H1 (cell line): ENCODE results near the gene PREX1. TPM values are rescaled to one million over a fixed set of nuclear protein-coding genes. Genes with fewer than 3 reads are reported as not detected.
"Not testable (repeated sequence)": the region's sequence is repeated elsewhere in the genome, so short reads cannot be mapped to it uniquely, and the experiment has no call there.

Experiments used
- CTCF ChIA-PET: fragments of 300-600 bp; sonication (Branson Sonifier 250); formaldehyde crosslinking; loops from one replicate; lab custom pipeline; 2021; ENCODE audit not compliant: partially characterized antibody; lab: Charles Lee
- POLR2A ChIA-PET: fragments of 300-600 bp; sonication (Branson Sonifier 250); formaldehyde crosslinking; loops from one replicate; lab custom pipeline; 2021; ENCODE audit warnings: inconsistent platforms; ENCODE audit not compliant: partially characterized antibody; lab: Charles Lee
- DNase-seq, 2 experiments: peaks; one replicate each; pipeline versions ENCODE4 v3.0.0 to v3.0.0-alpha.2; 2010 to 2022; ENCODE audit warnings: low spot score in 2 of 2, low read depth in 1 of 2, mixed read lengths in 1 of 2
- FAIRE-seq: peaks from 2 replicates; lab custom pipeline; 2011; peaks lifted over from hg19 to GRCh38; lab: Jason Lieb, UNC
- H2AFZ ChIP-seq: 2 replicates; pipeline ENCODE4 v1.8.1; 2012; ENCODE audit warnings: low read length, inconsistent platforms
- H2AK5ac ChIP-seq: 2 replicates; pipeline ENCODE4 v1.6.1; 2013; ENCODE audit warnings: low read depth, low read length
- H2BK120ac ChIP-seq: replicated peaks from 2 replicates; pipeline ENCODE3; 2013; ENCODE audit warnings: low read depth, low read length, inconsistent platforms
- H2BK12ac ChIP-seq: 2 replicates; pipeline ENCODE4 v1.6.1; 2013; ENCODE audit warnings: low read depth, low read length
- H2BK15ac ChIP-seq: 2 replicates; pipeline ENCODE4 v1.6.1; 2013; ENCODE audit warnings: low read length
- H2BK20ac ChIP-seq: 2 replicates; pipeline ENCODE4 v1.6.1; 2013; ENCODE audit warnings: low read length
- H2BK5ac ChIP-seq: 2 replicates; pipeline ENCODE4 v1.6.1; 2013; ENCODE audit warnings: low read depth, low read length
- H3K14ac ChIP-seq: 2 replicates; pipeline ENCODE4 v1.6.1; 2013; ENCODE audit warnings: inconsistent platforms; ENCODE audit not compliant: insufficient read length
- H3K18ac ChIP-seq: 2 replicates; pipeline ENCODE4 v1.6.1; 2013; ENCODE audit warnings: low read length; ENCODE audit errors: extremely low read depth
- H3K23ac ChIP-seq: 2 replicates; pipeline ENCODE4 v1.6.1; 2013; ENCODE audit warnings: inconsistent platforms; ENCODE audit not compliant: insufficient read length
- H3K23me2 ChIP-seq: 2 replicates; pipeline ENCODE4 v1.6.1; 2013; ENCODE audit warnings: low read depth, low read length
- H3K27ac ChIP-seq: 2 replicates; pipeline ENCODE4 v1.6.1; 2011; ENCODE audit warnings: low read depth, low read length, inconsistent platforms
- H3K27me3 ChIP-seq, 4 experiments: replicated peaks in 1 of 4; 1 replicate in 1 of 4; 2 replicates in 3 of 4; pipeline versions ENCODE4 v1.6.1 to v1.8.1; 2011 to 2013; ENCODE audit warnings: low read length in 3 of 4, mild to moderate bottlenecking in 3 of 4, inconsistent platforms in 2 of 4, mixed read lengths in 2 of 4, moderate library complexity in 1 of 4; ENCODE audit not compliant: control insufficient read depth in 3 of 4, insufficient read depth in 3 of 4; ENCODE audit errors: extremely low read depth in 1 of 4
- H3K36me3 ChIP-seq, 4 experiments: 2 replicates each; pipeline versions ENCODE4 v1.6.1 to v1.8.1; 2011 to 2013; ENCODE audit warnings: mild to moderate bottlenecking in 4 of 4, low read length in 3 of 4, moderate library complexity in 2 of 4, control low read depth in 1 of 4, inconsistent platforms in 1 of 4; ENCODE audit not compliant: insufficient read depth in 4 of 4, control insufficient read depth in 2 of 4
- H3K4ac ChIP-seq: replicated peaks from 2 replicates; pipeline ENCODE3; 2013; ENCODE audit warnings: low read length, low read depth, mixed read lengths, inconsistent platforms; ENCODE audit not compliant: insufficient read length
- H3K4me1 ChIP-seq, 4 experiments: replicated peaks in 1 of 4; 1 replicate in 1 of 4; 2 replicates in 3 of 4; pipeline versions ENCODE4 v1.6.1 to v1.8.1; 2011 to 2013; ENCODE audit warnings: low read length in 3 of 4, inconsistent platforms in 2 of 4, mixed read lengths in 1 of 4; ENCODE audit not compliant: insufficient read depth in 4 of 4, control insufficient read depth in 3 of 4
- H3K4me2 ChIP-seq, 2 experiments: 2 replicates each; pipeline versions ENCODE4 v1.6.1 to v1.8.1; 2011 to 2013; ENCODE audit warnings: low read depth in 2 of 2, low read length in 2 of 2, control low read depth in 1 of 2, inconsistent platforms in 1 of 2, mild to moderate bottlenecking in 1 of 2; ENCODE audit not compliant: insufficient read depth in 1 of 2
- H3K4me3 ChIP-seq, 4 experiments: fragments of 200-600, 300-600 bp in 1 of 4; sonication (generic), shearing (Covaris generic), sonication (Bioruptor Twin) in 1 of 4; 2 replicates each; pipeline versions ENCODE4 v1.5.1 to v1.8.1; 2011 to 2016; ENCODE audit warnings: low read length in 4 of 4, low read depth in 3 of 4, control low read depth in 2 of 4, inconsistent platforms in 2 of 4, mild to moderate bottlenecking in 2 of 4, mixed read lengths in 1 of 4, moderate library complexity in 1 of 4; ENCODE audit not compliant: insufficient read depth in 2 of 4; ENCODE audit errors: extremely low read depth in 1 of 4
- H3K56ac ChIP-seq: replicated peaks from 2 replicates; pipeline ENCODE3; 2013; ENCODE audit warnings: low read depth, mild to moderate bottlenecking, mixed read lengths, low read length, inconsistent platforms; ENCODE audit not compliant: insufficient read length
- H3K79me1 ChIP-seq: 2 replicates; pipeline ENCODE4 v1.6.1; 2013; ENCODE audit warnings: low read depth, low read length, control low read depth
- H3K79me2 ChIP-seq, 2 experiments: 2 replicates each; pipeline versions ENCODE4 v1.6.1 to v1.8.1; 2012 to 2013; ENCODE audit warnings: low read length in 2 of 2, mild to moderate bottlenecking in 2 of 2, inconsistent platforms in 1 of 2; ENCODE audit not compliant: insufficient read depth in 2 of 2, control insufficient read depth in 1 of 2
- H3K9ac ChIP-seq, 4 experiments: replicated peaks in 1 of 4; 1 replicate in 1 of 4; 2 replicates in 3 of 4; pipeline versions ENCODE4 v1.6.1 to v1.8.1; 2011 to 2013; ENCODE audit warnings: low read depth in 3 of 4, low read length in 3 of 4, control low read depth in 2 of 4, mild to moderate bottlenecking in 2 of 4, moderate library complexity in 2 of 4, inconsistent platforms in 1 of 4; ENCODE audit errors: extremely low read depth in 1 of 4
- H3K9me3 ChIP-seq, 2 experiments: 2 replicates each; pipeline versions ENCODE4 v1.6.1 to v1.8.1; 2012 to 2013; ENCODE audit warnings: mild to moderate bottlenecking in 2 of 2, moderate library complexity in 2 of 2, control low read depth in 1 of 2, inconsistent platforms in 1 of 2, low read depth in 1 of 2, low read length in 1 of 2, mixed read lengths in 1 of 2; ENCODE audit not compliant: insufficient read depth in 2 of 2
- H4K20me1 ChIP-seq, 2 experiments: replicated peaks in 1 of 2; 2 replicates each; pipeline versions ENCODE3 to v1.8.1; 2011 to 2013; ENCODE audit warnings: inconsistent platforms in 2 of 2, low read length in 2 of 2, mild to moderate bottlenecking in 1 of 2; ENCODE audit not compliant: insufficient read depth in 2 of 2, control insufficient read depth in 1 of 2
- H4K5ac ChIP-seq: 2 replicates; pipeline ENCODE4 v1.6.1; 2013; ENCODE audit warnings: low read length, low read depth, mixed read lengths, inconsistent platforms; ENCODE audit not compliant: insufficient read length
- H4K8ac ChIP-seq: 2 replicates; pipeline ENCODE4 v1.8.0; 2013; ENCODE audit warnings: mild to moderate bottlenecking, moderate library complexity, low read length, inconsistent platforms; ENCODE audit not compliant: insufficient read depth; ENCODE audit errors: extremely low read depth
- H4K91ac ChIP-seq: replicated peaks from 2 replicates; pipeline ENCODE3; 2013; ENCODE audit warnings: low read length, mixed read lengths, inconsistent platforms; ENCODE audit not compliant: insufficient read length
- polyA plus RNA-seq, 7 experiments: library from polyadenylated mRNA; depleted of rRNA in 3 of 7; stranded (reverse) in 5 of 7; unstranded in 2 of 7; fragments of >200 nt in 5 of 7; fragments of 200-250 nt in 2 of 7; gene quantifications; 1 replicate in 5 of 7; 2 replicates in 1 of 7; 4 replicates in 1 of 7; pipeline versions ENCODE4 v1.2.1 to v1.2.3, GENCODE V29; 2011 to 2013; ENCODE audit warnings: missing spikeins in 2 of 7, mixed read lengths in 2 of 7
- total RNA-seq: library from RNA; stranded (reverse); fragmentation: NEBNext Ultra II Directional; extraction: Animal tissue kit (Norgen Biotek cat#: 25700); gene quantifications from 2 replicates; pipeline ENCODE4 v1.2.1, GENCODE V29; 2021

Gene PREX1
- total and polyA plus RNA-seq, 2 of the 8 experiments (the other 6 are each of a cell fraction or from before 2014, with no cell fraction given) = 10.7 to 12.8 TPM

GRCh38 chr20:48869442-48869841 lies 41.6 kb upstream of the PREX1 start:
- H3K23ac ChIP-seq, H2BK12ac ChIP-seq, H4K91ac ChIP-seq, H3K9me3 ChIP-seq, H4K5ac ChIP-seq, H3K14ac ChIP-seq, H3K4ac ChIP-seq, H4K8ac ChIP-seq, H3K79me1 ChIP-seq, H3K4me3 ChIP-seq, FAIRE-seq, H3K79me2 ChIP-seq, H2BK120ac ChIP-seq, H3K23me2 ChIP-seq, H3K36me3 ChIP-seq, DNase-seq, H3K9ac ChIP-seq, H2AFZ ChIP-seq, H2BK15ac ChIP-seq, H2BK20ac ChIP-seq, H3K27ac ChIP-seq, POLR2A ChIA-PET, H3K27me3 ChIP-seq, H3K18ac ChIP-seq, H3K4me1 ChIP-seq, H3K56ac ChIP-seq, H3K4me2 ChIP-seq, H2BK5ac ChIP-seq, H4K20me1 ChIP-seq, H2AK5ac ChIP-seq: not testable (repeated sequence)
- CTCF ChIA-PET = interaction anchor here (2.8 kb wide), 1 partner anchor 212 kb away, joined by 8 read pairs; no protein-coding TSS in a partner anchor
